GM13976 (cell line): ENCODE data around the gene C12orf42.

Experiments used
- DNase-seq: peaks from one replicate; pipeline ENCODE4 v3.0.0; 2012; ENCODE audit warnings: low spot score
- in situ Hi-C: fragments of 300-500 bp; cut with MboI; formaldehyde crosslinking; loops from one replicate; pipeline ENCODE4 v1.12.0; 2022; ENCODE audit warnings: low sequenced_read_pairs, mixed read lengths, inconsistent platforms; ENCODE audit not compliant: unreplicated experiment
- TF ChIP-seq, protein P1 (sequence below): IDR thresholded peaks from 2 replicates; pipeline ENCODE4 v1.5.1; 2012; ENCODE audit warnings: borderline replicate concordance, mild to moderate bottlenecking; ENCODE audit not compliant: insufficient read depth; ENCODE audit errors: extremely low read depth, missing control alignments, control extremely low read depth

C12orf42 gene

DNA sequence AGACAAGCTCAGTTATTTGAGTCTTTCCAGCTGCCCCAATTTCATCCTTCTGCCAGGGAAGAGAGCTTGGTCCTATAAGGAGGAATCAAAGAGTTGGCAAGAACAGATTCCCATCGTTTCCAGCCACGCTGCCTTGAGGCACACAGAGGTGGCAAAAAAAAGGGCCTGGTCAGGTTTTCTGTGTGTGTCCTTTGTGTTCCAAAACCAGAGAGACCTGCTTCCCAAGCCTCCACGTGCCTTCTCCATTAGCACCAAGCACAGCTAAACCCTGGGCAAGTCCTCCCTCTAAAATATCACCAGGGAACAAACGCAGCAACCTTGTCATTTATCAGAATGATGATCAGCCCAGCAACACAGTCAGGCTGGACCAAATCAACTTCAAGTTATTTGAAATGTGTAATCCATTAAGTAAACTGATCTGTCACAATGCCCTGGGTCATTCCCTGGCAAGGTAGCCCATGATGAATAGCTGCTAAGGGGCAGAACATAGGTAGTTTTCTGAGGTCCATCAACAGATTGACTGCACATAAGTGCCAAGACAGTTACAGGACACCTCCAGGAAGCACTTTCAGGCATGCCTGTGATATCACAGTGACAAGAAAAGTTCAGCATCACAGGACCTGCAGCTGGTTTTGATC is 28.6 kb upstream of the C12orf42 start:
- no peak for DNase-seq
- in situ Hi-C loops, result no loop called here
- TF ChIP-seq, protein P1, sequence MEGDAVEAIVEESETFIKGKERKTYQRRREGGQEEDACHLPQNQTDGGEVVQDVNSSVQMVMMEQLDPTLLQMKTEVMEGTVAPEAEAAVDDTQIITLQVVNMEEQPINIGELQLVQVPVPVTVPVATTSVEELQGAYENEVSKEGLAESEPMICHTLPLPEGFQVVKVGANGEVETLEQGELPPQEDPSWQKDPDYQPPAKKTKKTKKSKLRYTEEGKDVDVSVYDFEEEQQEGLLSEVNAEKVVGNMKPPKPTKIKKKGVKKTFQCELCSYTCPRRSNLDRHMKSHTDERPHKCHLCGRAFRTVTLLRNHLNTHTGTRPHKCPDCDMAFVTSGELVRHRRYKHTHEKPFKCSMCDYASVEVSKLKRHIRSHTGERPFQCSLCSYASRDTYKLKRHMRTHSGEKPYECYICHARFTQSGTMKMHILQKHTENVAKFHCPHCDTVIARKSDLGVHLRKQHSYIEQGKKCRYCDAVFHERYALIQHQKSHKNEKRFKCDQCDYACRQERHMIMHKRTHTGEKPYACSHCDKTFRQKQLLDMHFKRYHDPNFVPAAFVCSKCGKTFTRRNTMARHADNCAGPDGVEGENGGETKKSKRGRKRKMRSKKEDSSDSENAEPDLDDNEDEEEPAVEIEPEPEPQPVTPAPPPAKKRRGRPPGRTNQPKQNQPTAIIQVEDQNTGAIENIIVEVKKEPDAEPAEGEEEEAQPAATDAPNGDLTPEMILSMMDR, result no peak

DNA sequence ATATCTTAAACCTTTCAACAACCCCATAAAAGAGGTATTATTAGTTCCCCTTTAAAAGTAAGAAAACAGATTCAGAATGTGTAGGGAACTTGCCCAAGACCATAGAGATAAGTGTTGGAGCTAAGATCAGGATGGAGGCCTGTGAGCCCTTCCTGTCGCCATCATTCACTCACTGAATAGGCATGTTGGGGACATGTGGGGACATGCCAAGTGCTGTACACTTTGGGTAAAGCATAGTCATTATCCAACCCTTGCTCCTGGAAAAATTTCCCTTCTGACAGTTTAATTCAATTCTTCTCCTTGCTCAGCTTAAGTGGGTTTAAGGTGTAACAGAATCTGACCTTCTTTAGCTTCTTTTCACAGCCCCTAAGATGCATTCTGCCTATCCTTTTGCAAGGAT is 28.0 kb upstream of the C12orf42 start:
- in situ Hi-C loops, result no loop called here
- TF ChIP-seq, protein P1, result no peak
- DNase-seq, result no peak

DNA sequence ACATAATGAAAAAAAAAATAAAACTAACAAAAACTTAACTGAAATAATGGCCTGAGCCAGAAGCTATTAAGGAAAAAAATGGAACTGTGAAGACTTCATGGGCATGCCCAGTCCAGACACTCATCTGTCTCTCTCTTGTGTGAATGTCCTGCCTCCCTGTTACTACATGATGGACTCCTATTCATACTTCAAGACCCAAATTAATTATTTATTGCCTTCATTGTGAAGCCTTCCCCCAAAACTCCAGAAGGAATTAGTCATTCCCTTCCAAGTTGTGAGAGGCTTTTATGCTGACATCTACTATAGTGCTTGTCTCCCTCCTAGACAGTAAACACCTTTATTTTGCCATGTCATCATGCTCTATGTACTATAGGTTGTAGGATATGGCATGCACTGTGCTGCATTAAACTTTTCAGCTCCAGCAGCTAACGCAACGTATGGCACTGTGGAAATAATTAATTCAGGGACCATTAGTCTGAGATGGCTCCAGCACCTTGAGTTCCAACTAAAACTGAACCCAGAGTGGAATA is 25.0 kb upstream of the C12orf42 start:
- in situ Hi-C loops, result no loop called here
- DNase-seq, result no peak
- TF ChIP-seq, protein P1, result no peak

DNA sequence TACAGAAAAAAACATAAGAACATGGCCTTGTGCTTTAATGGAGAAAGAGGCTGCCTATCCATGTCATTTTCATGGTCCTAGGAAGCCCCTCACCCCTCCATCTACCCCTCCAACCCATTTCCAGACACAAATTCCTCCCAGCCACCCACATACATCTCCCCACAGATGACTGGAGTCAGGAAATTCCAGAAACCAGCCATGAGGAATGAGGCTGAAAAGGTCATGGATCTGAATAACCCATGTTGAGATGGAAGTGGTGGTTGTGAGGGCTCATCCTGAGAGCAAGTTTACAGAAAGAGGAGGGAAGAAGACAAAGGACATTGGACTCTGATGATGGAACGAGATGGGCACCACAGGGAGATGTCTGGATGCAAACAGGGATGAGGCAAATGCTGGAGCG is 23.9 kb upstream of the C12orf42 start:
- in situ Hi-C loops, result no loop called here
- no peak for DNase-seq
- TF ChIP-seq, protein P1, result no peak

DNA sequence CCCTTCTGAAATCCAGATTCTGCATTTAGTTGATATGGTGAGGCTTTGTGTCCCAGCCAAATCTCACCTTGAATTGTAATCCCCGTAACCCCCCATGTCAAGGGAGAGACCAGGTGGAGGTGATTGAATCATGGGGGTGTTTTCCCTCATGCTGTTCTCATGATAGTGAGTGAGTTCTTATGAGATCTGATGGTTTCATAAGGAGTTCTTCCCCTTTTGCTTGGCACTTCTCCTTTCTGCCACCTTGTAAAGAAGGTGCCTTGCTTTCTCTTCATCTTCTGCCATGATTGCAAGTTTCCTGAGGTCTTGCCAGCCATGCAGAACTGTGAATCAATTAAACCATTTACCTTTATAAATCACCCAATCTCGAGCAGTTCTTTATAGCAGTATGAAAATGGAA is 23.1 kb upstream of the C12orf42 start:
- in situ Hi-C loops, result no loop called here
- TF ChIP-seq, protein P1, result no peak
- DNase-seq, result no peak

DNA sequence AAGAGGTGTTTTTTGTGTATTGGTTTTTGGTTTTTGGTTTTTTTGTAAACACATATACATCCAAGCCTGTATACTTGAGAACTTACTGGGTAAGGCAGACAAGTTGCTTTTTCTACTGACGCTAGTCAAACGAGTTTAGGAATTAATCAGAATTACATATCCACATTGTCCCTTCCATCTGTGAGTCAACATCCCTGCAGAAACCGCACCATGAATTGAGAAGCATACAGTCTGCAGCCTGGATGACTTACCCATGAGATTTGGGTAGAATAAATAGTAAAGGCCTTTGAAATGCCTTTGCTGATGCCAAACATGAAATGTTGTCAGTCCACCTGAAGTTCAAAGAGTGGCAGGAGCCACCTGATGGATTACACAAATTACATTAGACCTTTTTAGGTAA is 21.4 kb upstream of the C12orf42 start:
- TF ChIP-seq, protein P1, result no peak
- no peak for DNase-seq
- in situ Hi-C loops, result no loop called here
